Neural crest cell (in vitro differentiated cells): ENCODE results near the gene YIF1A. TPM values are rescaled to one million over a fixed set of nuclear protein-coding genes. Genes with fewer than 3 reads are reported as not detected.
"Not testable (repeated sequence)": the region's sequence is repeated elsewhere in the genome, so short reads cannot be mapped to it uniquely, and the experiment has no call there.

Experiments
- DNase-seq: peaks from one replicate; pipeline ENCODE4 v3.0.0; 2021; ENCODE audit warnings: low read depth, mixed read lengths, low spot score
- H3K27ac Mint-ChIP-seq: one replicate; pipeline ENCODE4 v1.8.0; 2021; ENCODE audit warnings: mild to moderate bottlenecking, mixed read lengths; ENCODE audit not compliant: unreplicated experiment
- H3K27me3 Mint-ChIP-seq: 2 replicates; pipeline ENCODE4 v1.8.0; 2021; ENCODE audit warnings: low read depth, mild to moderate bottlenecking, mixed read lengths
- H3K36me3 Mint-ChIP-seq: 2 replicates; pipeline ENCODE4 v1.8.0; 2021; ENCODE audit warnings: low read depth, mild to moderate bottlenecking, mixed read lengths
- H3K4me1 Mint-ChIP-seq: 2 replicates; pipeline ENCODE4 v1.8.0; 2021; ENCODE audit warnings: mixed read lengths
- H3K4me3 Mint-ChIP-seq: one replicate; pipeline ENCODE4 v1.8.0; 2021; ENCODE audit warnings: mild to moderate bottlenecking, mixed read lengths
- H3K9me3 Mint-ChIP-seq: 2 replicates; pipeline ENCODE4 v1.8.0; 2021; ENCODE audit warnings: mixed read lengths
- CTCF ChIP-seq: fragments of 200-600 bp; sonication (generic); conservative IDR thresholded peaks from 2 replicates; pipeline ENCODE4 v1.5.0; 2021; ENCODE audit warnings: antibody characterized with exemption, mild to moderate bottlenecking
- total RNA-seq: library from RNA; stranded (reverse); gene quantifications from 2 replicates; pipeline ENCODE4 v1.2.1, GENCODE V29; 2021

Gene YIF1A
- total RNA-seq, 1 donor from 2014 or later = 60.9 TPM

GRCh38 chr11:66314186-66314501 lies 25.2 kb upstream of the YIF1A start:
- Mint-ChIP-seq H3K4me3 (peak overlapping the region; percentile 74), H3K9me3 (no peaks in the 10 kb centered on the region), H3K36me3 (no peaks in the 10 kb centered on the region), H3K27me3 (peaks cover 1% of the 10 kb centered on the region), H3K4me1 (peaks cover 41% of the 10 kb centered on the region), H3K27ac (peak overlapping the region; percentile 6)
- no peak for DNase-seq
- TF ChIP-seq CTCF = no peak

- H3K9me3 Mint-ChIP-seq = no peaks in the 10 kb centered on the region
- peak overlapping the region; percentile 93 for H3K4me3 Mint-ChIP-seq
- no peaks in the 10 kb centered on the region for H3K36me3 Mint-ChIP-seq
- no peak for DNase-seq
- H3K4me1 Mint-ChIP-seq = peaks cover 36% of the 10 kb centered on the region
- H3K27ac Mint-ChIP-seq = peak overlapping the region; percentile 89
- H3K27me3 Mint-ChIP-seq = peaks cover 2% of the 10 kb centered on the region
- TF ChIP-seq CTCF = peak; percentile 14
Measured at GRCh38 chr11:66313321-66314185, 24.6 kb upstream of the YIF1A start.

- H3K36me3 Mint-ChIP-seq = no peaks in the 10 kb centered on the region
- H3K27me3 Mint-ChIP-seq = peaks cover 2% of the 10 kb centered on the region
- peak overlapping the region; percentile 93 for H3K4me3 Mint-ChIP-seq
Measured at GRCh38 chr11:66312549-66313320, 23.8 kb upstream of the YIF1A start.

GRCh38 chr11:66311965-66312548 lies 23.1 kb upstream of the YIF1A start:
- Mint-ChIP-seq H3K27ac (peak overlapping the region; percentile 93), H3K36me3 (no peaks in the 10 kb centered on the region), H3K4me3 (peak overlapping the region; percentile 93), H3K9me3 (no peaks in the 10 kb centered on the region), H3K27me3 (peaks cover 5% of the 10 kb centered on the region), H3K4me1 (peaks cover 22% of the 10 kb centered on the region)
- peak; percentile 72 for DNase-seq
- peak; percentile 88 for TF ChIP-seq CTCF

More at GRCh38 chr11:66312549-66313320, 23.8 kb upstream of the YIF1A start:
- peak; percentile 15 for TF ChIP-seq CTCF
- Mint-ChIP-seq H3K9me3 (no peaks in the 10 kb centered on the region), H3K4me1 (peaks cover 29% of the 10 kb centered on the region), H3K27ac (peak overlapping the region; percentile 93)
- peak; percentile 100 for DNase-seq

GRCh38 chr11:66311470-66311964 lies 22.6 kb upstream of the YIF1A start:
- Mint-ChIP-seq H3K36me3 (no peaks in the 10 kb centered on the region), H3K27ac (peak overlapping the region; percentile 93), H3K27me3 (peaks cover 5% of the 10 kb centered on the region), H3K9me3 (no peaks in the 10 kb centered on the region), H3K4me1 (peaks cover 22% of the 10 kb centered on the region), H3K4me3 (peak overlapping the region; percentile 93)
- no peak for DNase-seq
- no peak for TF ChIP-seq CTCF

- peak overlapping the region; percentile 44 for H3K4me3 Mint-ChIP-seq
- H3K36me3 Mint-ChIP-seq, H3K27me3 Mint-ChIP-seq, H3K9me3 Mint-ChIP-seq, H3K27ac Mint-ChIP-seq, DNase-seq: not testable (repeated sequence)
- peaks cover 22% of the 10 kb centered on the region for H3K4me1 Mint-ChIP-seq
Measured at GRCh38 chr11:66310803-66311440, 22.0 kb upstream of the YIF1A start.
